Measurements from ENCODE around the gene HOXD4. TPM values are rescaled to one million over a fixed set of nuclear protein-coding genes. Genes with fewer than 3 reads are reported as not detected.

The HOXD4 gene
- total and polyA plus RNA-seq, 9 donors = 6.2 to 16.5 (median 11.6) TPM

DNA sequence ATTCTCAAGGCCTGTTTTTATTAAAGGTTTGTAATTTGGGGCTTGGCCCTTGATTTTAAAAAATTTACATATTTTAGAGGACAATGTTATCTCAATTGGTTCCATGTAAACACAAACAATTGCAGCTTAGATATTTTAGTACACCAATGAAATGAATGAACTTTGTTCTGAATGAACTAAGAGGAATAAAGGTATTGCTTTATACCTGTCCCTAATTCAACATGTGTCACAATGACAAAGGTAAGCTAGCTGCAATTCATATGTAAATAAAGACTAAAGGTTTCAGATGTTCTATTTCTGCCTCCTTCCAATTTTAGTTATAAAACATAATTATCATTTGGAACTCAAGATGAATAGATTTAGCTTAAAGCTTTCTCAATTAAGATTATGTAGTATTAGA lies 48.6 kb downstream of the HOXD4 start:
- H3K36me3 ChIP-seq = no peaks in the 10 kb centered on the region
- no peaks in the 10 kb centered on the region for H3K4me1 ChIP-seq (ENCODE audit: insufficient read depth)
- intact Hi-C loops (cut with DNase I) = no loop called here
- no peak overlapping the region for H3K27ac ChIP-seq
- H3K9me3 ChIP-seq = no peaks in the 10 kb centered on the region
- no peak overlapping the region for H3K4me3 ChIP-seq
- DNase-seq = no peak
- TF ChIP-seq POLR2A (IDR thresholded peaks at IDR 0.05) (no peak), EP300 (IDR thresholded peaks at IDR 0.05) (no peak), CTCF (IDR thresholded peaks at IDR 0.05) (no peak)
- H3K27me3 ChIP-seq = no peaks in the 10 kb centered on the region

- H3K27ac ChIP-seq = no peak overlapping the region
- no peak for DNase-seq
- intact Hi-C loops (cut with DNase I) = no loop called here
- 77 to 85% (median 82%) methylated on average over 21 of the region's 21 CpGs for WGBS, 3 donors
- H3K4me3 ChIP-seq = no peak overlapping the region
- TF ChIP-seq POLR2A (IDR thresholded peaks at IDR 0.05) (no peak), EP300 (IDR thresholded peaks at IDR 0.05) (no peak), CTCF (IDR thresholded peaks at IDR 0.05) (no peak)
- H3K4me1 ChIP-seq (ENCODE audit: insufficient read depth) = no peaks in the 10 kb centered on the region
- H3K27me3 ChIP-seq = no peaks in the 10 kb centered on the region
- no peaks in the 10 kb centered on the region for H3K9me3 ChIP-seq
- no peaks in the 10 kb centered on the region for H3K36me3 ChIP-seq
These were observed 49.6 kb downstream of the HOXD4 start for GRCh38 chr2:176200971-176201370.

DNA sequence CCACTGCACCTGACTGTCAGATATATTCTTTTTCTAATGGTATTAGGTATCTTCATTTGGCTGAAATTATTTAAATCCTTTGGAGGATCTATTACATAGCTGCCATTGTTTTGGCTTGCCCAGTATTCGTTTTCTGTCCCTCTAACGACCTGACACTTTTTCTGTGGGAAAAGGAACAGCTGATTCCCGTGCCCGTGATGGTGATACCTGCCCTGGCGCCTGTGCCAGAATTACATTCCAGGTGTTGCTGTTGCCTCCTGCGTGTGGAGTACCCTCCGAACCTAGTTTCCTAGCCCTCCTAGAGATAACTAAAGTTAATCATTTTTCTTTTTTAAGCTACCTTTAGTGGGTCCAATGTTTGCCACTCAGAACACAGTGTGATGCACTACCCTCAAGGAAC lies 51.1 kb downstream of the HOXD4 start:
- TF ChIP-seq EP300 (IDR thresholded peaks at IDR 0.05) (no peak), POLR2A (IDR thresholded peaks at IDR 0.05) (no peak), CTCF (IDR thresholded peaks at IDR 0.05) (no peak)
- 81 to 85% (median 84%) methylated on average over 7 of the region's 7 CpGs for WGBS, 3 donors
- Histone ChIP-seq H3K9me3 (no peaks in the 10 kb centered on the region), H3K27me3 (no peaks in the 10 kb centered on the region), H3K4me3 (no peak overlapping the region), H3K36me3 (no peaks in the 10 kb centered on the region), H3K4me1 (ENCODE audit: insufficient read depth) (no peaks in the 10 kb centered on the region), H3K27ac (no peak overlapping the region)
- intact Hi-C loops (cut with DNase I) = no loop called here
- no peak for DNase-seq

MicroRNAs within 50 kb of the gene (microRNA counts, 767-probe panel; counts per million panel counts)
- microRNA hsa-miR-10b-5p = 5,961 counts per million, percentile 97 among the panel's probes with 10 or more counts

Small RNA genes lying within 50 kb of the gene (microRNA-seq; reads per million reads assigned to microRNA genes)
- 42,567 to 76,742 (median 57,286) reads per million in 3 donors for gene MIR10B

Small RNA genes lying within 50 kb of the gene (small RNA-seq; reads per million reads assigned to genes)
- 520,437 reads per million, percentile 100 among the genes with 10 or more reads in this experiment for gene MIR10B

Other genes with a start within 250 kb of the HOXD4 start
- gene LNPK, start 149.3 kb upstream of the HOXD4 start, total RNA-seq = 10 to 100 TPM; 11.3 to 40.3 (median 29.6) TPM
- gene LNPK, start 149.3 kb upstream of the HOXD4 start, polyA plus RNA-seq = 10 to 100 TPM in 1 of 2 donors, 1 to 10 TPM in 1; 5.4 to 13.5 TPM
- gene EVX2, start 67.6 kb upstream of the HOXD4 start, total RNA-seq = not detected
- gene EVX2, start 67.6 kb upstream of the HOXD4 start, polyA plus RNA-seq = not detected
- not detected for gene HOXD13, start 58.8 kb upstream of the HOXD4 start, total RNA-seq
- not detected for gene HOXD13, start 58.8 kb upstream of the HOXD4 start, polyA plus RNA-seq
- not detected for gene HOXD12, start 51.8 kb upstream of the HOXD4 start, total RNA-seq
- gene HOXD12, start 51.8 kb upstream of the HOXD4 start, polyA plus RNA-seq = not detected
- gene HOXD11, start 44.3 kb upstream of the HOXD4 start, total RNA-seq = 1 to 10 TPM in 2 of 7 donors, under 1 TPM in 1, not detected in 4; 0.61 to 1.3 (median 1.1) TPM
- gene HOXD11, start 44.3 kb upstream of the HOXD4 start, polyA plus RNA-seq = under 1 TPM; 0.07 to 0.48 TPM
- gene HOXD10, start 34.8 kb upstream of the HOXD4 start, total RNA-seq = 1 to 10 TPM in 4 of 7 donors, under 1 TPM in 3; 0.38 to 3.2 (median 1.0) TPM
- gene HOXD10, start 34.8 kb upstream of the HOXD4 start, polyA plus RNA-seq = 1 to 10 TPM; 1.1 to 8.1 TPM
- 10 to 100 TPM in 6 of 7 donors, 1 to 10 TPM in 1; 9.7 to 20.6 (median 12.8) TPM for gene HOXD9, start 28.8 kb upstream of the HOXD4 start, total RNA-seq
- 10 to 100 TPM; 11.7 to 13.0 TPM for gene HOXD9, start 28.8 kb upstream of the HOXD4 start, polyA plus RNA-seq
- 10 to 100 TPM; 29.2 to 46.8 (median 33.1) TPM for gene HOXD8, start 21.8 kb upstream of the HOXD4 start, total RNA-seq
- gene HOXD8, start 21.8 kb upstream of the HOXD4 start, polyA plus RNA-seq = 10 to 100 TPM; 36.9 to 50.6 TPM
- gene HOXD3, start 5.8 kb downstream of the HOXD4 start, total RNA-seq = 10 to 100 TPM; 12.5 to 18.7 (median 16.5) TPM
- gene HOXD3, start 5.8 kb downstream of the HOXD4 start, polyA plus RNA-seq = 10 to 100 TPM in 1 of 2 donors, 1 to 10 TPM in 1; 6.7 to 10.1 TPM
- 1 to 10 TPM in 1 of 7 donors, under 1 TPM in 6; 0.23 to 5.3 (median 0.52) TPM for gene HOXD1, start 37.1 kb downstream of the HOXD4 start, total RNA-seq
- under 1 TPM; 0.58 to 0.76 TPM for gene HOXD1, start 37.1 kb downstream of the HOXD4 start, polyA plus RNA-seq
- 10 to 100 TPM; 15.2 to 24.4 (median 18.4) TPM for gene MTX2, start 117.9 kb downstream of the HOXD4 start, total RNA-seq
- gene MTX2, start 117.9 kb downstream of the HOXD4 start, polyA plus RNA-seq = 10 to 100 TPM; 24.8 to 36.8 TPM